D341Med (cell line): Measurements from ENCODE around the gene REXO4.
"Not testable (repeated sequence)": the region's sequence is repeated elsewhere in the genome, so short reads cannot be mapped to it uniquely, and the experiment has no call there.

ENCODE experiments used
- DNase-seq: peaks from one replicate; pipeline ENCODE4 v3.0.0; 2012; ENCODE audit warnings: low spot score

Gene REXO4

GRCh38 chr9:133417541-133418461 lies at the start of gene REXO4:
REXO4 (minus strand) TSS chr9:133418010; CDS start chr9:133417844, 166 bp downstream.
- DNase-seq = peak; percentile 90

- no peak for DNase-seq
Observed at GRCh38 chr9:133467101-133467500, 49.3 kb upstream of the REXO4 start.

GRCh38 chr9:133465984-133466383 lies 48.2 kb upstream of the REXO4 start:
- no peak for DNase-seq

- no peak for DNase-seq
Observed at GRCh38 chr9:133464638-133465037, 46.8 kb upstream of the REXO4 start.

- no peak for DNase-seq
Observed at GRCh38 chr9:133463864-133464615, 46.2 kb upstream of the REXO4 start.

GRCh38 chr9:133463234-133463863 lies 45.5 kb upstream of the REXO4 start:
- no peak for DNase-seq

- DNase-seq = no peak
Observed at GRCh38 chr9:133461975-133462374, 44.2 kb upstream of the REXO4 start.

- no peak for DNase-seq
Observed at GRCh38 chr9:133460405-133461175, 42.8 kb upstream of the REXO4 start.

GRCh38 chr9:133459476-133460404 lies 41.9 kb upstream of the REXO4 start, which contains the start of gene CACFD1:
CACFD1 (plus strand) TSS chr9:133459978; CDS start chr9:133460067, 89 bp downstream.
- peak; percentile 97 for DNase-seq

GRCh38 chr9:133458643-133459312 lies 41.0 kb upstream of the REXO4 start:
- no peak for DNase-seq

- no peak for DNase-seq
Observed at GRCh38 chr9:133457748-133458147, 39.9 kb upstream of the REXO4 start.

- no peak for DNase-seq
Observed at GRCh38 chr9:133457233-133457632, 39.4 kb upstream of the REXO4 start.

GRCh38 chr9:133456409-133456808 lies 38.6 kb upstream of the REXO4 start:
- DNase-seq = no peak

- DNase-seq = no peak
Observed at GRCh38 chr9:133455936-133456335, 38.1 kb upstream of the REXO4 start.

GRCh38 chr9:133454943-133455673 lies 37.3 kb upstream of the REXO4 start:
- no peak for DNase-seq

GRCh38 chr9:133454325-133454724 lies 36.5 kb upstream of the REXO4 start:
- no peak for DNase-seq

GRCh38 chr9:133453651-133454050 lies 35.8 kb upstream of the REXO4 start:
- DNase-seq = no peak

GRCh38 chr9:133452562-133452961 lies 34.8 kb upstream of the REXO4 start:
- no peak for DNase-seq

- not testable (repeated sequence) for DNase-seq
Observed at GRCh38 chr9:133451865-133452264, 34.1 kb upstream of the REXO4 start.
